Tibial nerve (tissue), 4 donors: ENCODE results near the gene TRIM40. TPM values are rescaled to one million over a fixed set of nuclear protein-coding genes. Genes with fewer than 3 reads are reported as not detected.

Source experiments
- DNase-seq, 2 donors: peaks; one replicate each; pipeline ENCODE4 v3.0.0-alpha.2; 2019; ENCODE audit warnings: low spot score in 2 of 2
- H3K27ac ChIP-seq, 4 donors: fragments of 200-600 bp; sonication (generic) in 3 of 4; one replicate each; pipeline ENCODE4 v1.5.1; 2017 to 2019; ENCODE audit warnings: mild to moderate bottlenecking in 1 of 4
- H3K27me3 ChIP-seq, 2 donors: fragments of 200-600 bp; sonication (generic) in 1 of 2; one replicate each; pipeline versions ENCODE4 v1.5.1 to v1.6.0; 2017 to 2019
- H3K36me3 ChIP-seq, 3 donors: fragments of 200-600 bp; sonication (generic); one replicate each; pipeline ENCODE4 v1.5.1; 2018 to 2019
- H3K4me1 ChIP-seq, 4 donors: fragments of 200-600 bp; sonication (generic) in 3 of 4; one replicate each; pipeline ENCODE4 v1.5.1; 2017 to 2019
- H3K4me3 ChIP-seq, 4 donors: fragments of 200-600 bp; sonication (generic) in 3 of 4; one replicate each; pipeline ENCODE4 v1.5.1; 2017 to 2019; ENCODE audit warnings: mild to moderate bottlenecking in 1 of 4, moderate library complexity in 1 of 4
- H3K9me3 ChIP-seq, 4 donors: fragments of 200-600 bp; sonication (generic) in 3 of 4; one replicate each; pipeline ENCODE4 v1.5.1; 2017 to 2019
- CTCF ChIP-seq, 5 experiments: fragments of 200-600 bp in 3 of 5; fragments of 450-650 bp in 2 of 5; sonication (generic) in 3 of 5; IDR thresholded peaks; one replicate each; pipeline ENCODE4 v1.5.1; 2016 to 2019; ENCODE audit warnings: antibody characterized with exemption in 5 of 5, mild to moderate bottlenecking in 3 of 5, moderate library complexity in 2 of 5
- EP300 ChIP-seq, 2 donors: sonication (generic); formaldehyde crosslinking; IDR thresholded peaks; one replicate each; pipeline ENCODE4 v1.6.1; 2017; ENCODE audit warnings: antibody characterized with exemption in 2 of 2, mild to moderate bottlenecking in 1 of 2
- POLR2A ChIP-seq, 2 donors: fragments of 450-650 bp; IDR thresholded peaks; one replicate each; pipeline ENCODE4 v1.6.1; 2017; ENCODE audit warnings: antibody characterized with exemption in 2 of 2, mild to moderate bottlenecking in 2 of 2, moderate library complexity in 2 of 2
- whole genome bisulfite sequencing, 2 donors: methylation state at CpG; one replicate each; pipeline ENCODE4 v1.1.5; 2018; 5-methylcytosine and 5-hydroxymethylcytosine counted together
- total RNA-seq, 4 donors: library from RNA; depleted of rRNA; stranded (reverse); fragments of >200 nt; gene quantifications; one replicate each; pipeline ENCODE4 v1.1.0, GENCODE V29; 2016

Gene TRIM40
- total RNA-seq, 4 donors from 2014 or later: not detected

GRCh38 chr6:30127238-30128093, 8.5 kb upstream of the TRIM40 start:
- DNase-seq: no peak
- 10 to 13% methylated on average over 49 to 50 of the region's 50 CpGs for WGBS, 2 donors

GRCh38 chr6:30129265-30130178, 6.4 kb upstream of the TRIM40 start:
- WGBS, 2 donors: 68 to 74% methylated on average over 10 of the region's 10 CpGs
- no peaks in the 10 kb centered on the region for H3K9me3 ChIP-seq
- H3K4me3 ChIP-seq: no peak overlapping the region
- H3K27me3 ChIP-seq: peaks cover 0 to 87% of the 10 kb centered on the region in 2 donors
- H3K36me3 ChIP-seq: no peaks in the 10 kb centered on the region
- H3K4me1 ChIP-seq: peaks cover 0 to 20% (median 4%) of the 10 kb centered on the region in 4 donors
- no peak overlapping the region for H3K27ac ChIP-seq
- no peak for DNase-seq
- TF ChIP-seq POLR2A (IDR thresholded peaks at IDR 0.05) (no peak), EP300 (IDR thresholded peaks at IDR 0.05) (no peak), CTCF (IDR thresholded peaks at IDR 0.05) (no peak)

More at GRCh38 chr6:30127238-30128093, 8.5 kb upstream of the TRIM40 start:
- H3K4me1 ChIP-seq: peaks cover 0 to 20% (median 4%) of the 10 kb centered on the region in 4 donors
- no peaks in the 10 kb centered on the region for H3K36me3 ChIP-seq
- peaks cover 0 to 83% of the 10 kb centered on the region in 2 donors for H3K27me3 ChIP-seq
- no peak overlapping the region for H3K27ac ChIP-seq
- H3K4me3 ChIP-seq: no peak overlapping the region
- H3K9me3 ChIP-seq: no peaks in the 10 kb centered on the region
- TF ChIP-seq EP300 (IDR thresholded peaks at IDR 0.05) (no peak), POLR2A (IDR thresholded peaks at IDR 0.05) (no peak), CTCF (IDR thresholded peaks at IDR 0.05) (no peak)

GRCh38 chr6:30130179-30130679, 5.7 kb upstream of the TRIM40 start:
- H3K4me3 ChIP-seq: no peak overlapping the region
- DNase-seq: no peak
- no peaks in the 10 kb centered on the region for H3K9me3 ChIP-seq
- TF ChIP-seq CTCF (IDR thresholded peaks at IDR 0.05) (no peak), EP300 (IDR thresholded peaks at IDR 0.05) (no peak), POLR2A (IDR thresholded peaks at IDR 0.05) (no peak)
- no peaks in the 10 kb centered on the region for H3K36me3 ChIP-seq
- 62 to 65% methylated on average over 4 of the region's 4 CpGs for WGBS, 2 donors
- H3K4me1 ChIP-seq: peaks cover 0 to 20% (median 4%) of the 10 kb centered on the region in 4 donors
- H3K27ac ChIP-seq: no peak overlapping the region
- peaks cover 0 to 93% of the 10 kb centered on the region in 2 donors for H3K27me3 ChIP-seq

GRCh38 chr6:30130887-30131862, 4.8 kb upstream of the TRIM40 start:
- Histone ChIP-seq H3K36me3 (no peaks in the 10 kb centered on the region), H3K4me3 (no peak overlapping the region), H3K9me3 (no peaks in the 10 kb centered on the region), H3K27me3 (peaks cover 0 to 91% of the 10 kb centered on the region in 2 donors), H3K27ac (no peak overlapping the region), H3K4me1 (peaks cover 0 to 20% (median 4%) of the 10 kb centered on the region in 4 donors)
- TF ChIP-seq EP300 (IDR thresholded peaks at IDR 0.05) (peak in 1 of 2 donors; percentile 15), CTCF (IDR thresholded peaks at IDR 0.05) (peak; percentile 89 to 97 (median 91)), POLR2A (IDR thresholded peaks at IDR 0.05) (no peak)
- peak in 1 of 2 donors; percentile 61 for DNase-seq
- WGBS, 2 donors: 30 to 34% methylated on average over 16 of the region's 16 CpGs
